EL (cell line): ENCODE measurements around the gene ZAP70.

ENCODE experiments used
- DNase-seq: peaks from one replicate; pipeline ENCODE4 v3.0.0-alpha.2; 2016

The ZAP70 gene

DNA sequence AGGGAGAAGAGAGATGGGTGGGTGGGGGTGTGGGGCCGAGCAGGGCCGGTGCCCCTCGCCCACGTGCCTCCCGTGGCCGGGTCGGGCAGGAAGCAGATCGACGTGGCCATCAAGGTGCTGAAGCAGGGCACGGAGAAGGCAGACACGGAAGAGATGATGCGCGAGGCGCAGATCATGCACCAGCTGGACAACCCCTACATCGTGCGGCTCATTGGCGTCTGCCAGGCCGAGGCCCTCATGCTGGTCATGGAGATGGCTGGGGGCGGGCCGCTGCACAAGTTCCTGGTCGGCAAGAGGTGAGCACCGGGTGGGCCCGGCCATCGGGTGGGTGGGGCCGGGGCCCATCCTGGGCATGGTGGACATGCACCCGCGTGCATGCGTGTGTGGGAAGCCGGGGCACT lies 21.8 kb downstream of the ZAP70 start:
- no peak for DNase-seq

DNA sequence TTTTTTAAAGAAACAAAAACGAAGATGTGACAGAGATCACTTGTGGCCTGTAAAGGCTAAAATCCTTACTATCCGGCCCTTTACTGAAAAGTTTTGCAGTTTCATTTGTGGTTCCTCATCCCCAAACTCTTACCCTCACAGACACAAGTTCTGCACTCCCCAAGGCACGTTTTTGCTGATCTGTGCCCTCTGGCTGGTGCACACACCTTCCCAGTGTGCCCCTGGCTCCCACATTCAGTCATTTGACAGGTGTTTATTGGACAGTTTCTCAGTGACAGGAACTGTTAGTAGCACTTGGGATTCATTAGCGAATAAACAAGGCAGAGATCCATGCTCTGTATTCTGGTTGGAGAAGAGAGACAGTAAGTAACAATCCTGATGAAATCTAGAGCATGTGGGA lies 22.8 kb downstream of the ZAP70 start:
- DNase-seq: no peak

- DNase-seq: no peak
These were observed 23.4 kb downstream of the ZAP70 start for GRCh38 chr2:97736608-97737330.

DNA sequence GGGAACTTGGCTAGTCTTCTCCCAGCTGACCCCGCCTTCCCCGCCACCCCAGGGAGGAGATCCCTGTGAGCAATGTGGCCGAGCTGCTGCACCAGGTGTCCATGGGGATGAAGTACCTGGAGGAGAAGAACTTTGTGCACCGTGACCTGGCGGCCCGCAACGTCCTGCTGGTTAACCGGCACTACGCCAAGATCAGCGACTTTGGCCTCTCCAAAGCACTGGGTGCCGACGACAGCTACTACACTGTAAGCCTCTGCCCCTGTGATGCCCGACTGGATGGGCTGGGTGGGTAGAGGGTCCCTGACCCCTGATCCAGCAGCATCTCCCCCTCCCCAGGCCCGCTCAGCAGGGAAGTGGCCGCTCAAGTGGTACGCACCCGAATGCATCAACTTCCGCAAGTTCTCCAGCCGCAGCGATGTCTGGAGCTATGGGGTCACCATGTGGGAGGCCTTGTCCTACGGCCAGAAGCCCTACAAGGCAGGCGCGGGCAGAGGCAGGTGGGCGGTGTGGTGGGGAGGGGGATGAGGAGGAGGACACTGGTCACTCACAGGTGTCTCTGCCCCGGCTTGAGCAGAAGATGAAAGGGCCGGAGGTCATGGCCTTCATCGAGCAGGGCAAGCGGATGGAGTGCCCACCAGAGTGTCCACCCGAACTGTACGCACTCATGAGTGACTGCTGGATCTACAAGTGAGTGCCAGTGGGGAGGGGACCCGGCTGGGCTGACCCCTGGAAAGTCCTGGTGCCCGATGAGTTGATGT lies 24.2 kb downstream of the ZAP70 start:
- DNase-seq: no peak

GRCh38 chr2:97738179-97739019 lies 25.0 kb downstream of the ZAP70 start:
- no peak for DNase-seq

GRCh38 chr2:97739020-97739892 lies 25.9 kb downstream of the ZAP70 start:
- DNase-seq: no peak

GRCh38 chr2:97739893-97740245 lies 26.5 kb downstream of the ZAP70 start:
- no peak for DNase-seq

- peak; percentile 31 for DNase-seq
These were observed 27.3 kb downstream of the ZAP70 start for GRCh38 chr2:97740590-97741182.

DNA sequence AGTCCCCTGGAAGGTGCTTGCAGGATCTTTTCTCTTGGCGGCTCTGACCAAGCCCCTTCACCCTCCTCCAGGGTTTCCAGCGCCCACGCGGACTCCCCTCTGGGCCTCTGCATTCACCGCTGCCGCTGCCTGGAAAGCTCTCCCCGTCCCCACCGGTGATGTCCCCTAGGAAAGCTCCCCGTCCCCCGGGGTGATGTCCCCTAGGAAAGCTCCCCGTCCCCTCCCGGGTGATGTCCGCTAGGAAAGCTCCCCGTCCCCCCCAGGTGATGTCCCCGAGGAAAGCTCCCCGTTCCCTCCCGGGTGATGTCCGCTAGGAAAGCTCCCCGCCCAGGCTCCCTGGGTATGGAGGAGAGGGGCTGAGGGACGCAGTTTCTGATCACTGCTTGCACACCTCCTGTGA lies 27.9 kb downstream of the ZAP70 start:
- DNase-seq: no peak

DNA sequence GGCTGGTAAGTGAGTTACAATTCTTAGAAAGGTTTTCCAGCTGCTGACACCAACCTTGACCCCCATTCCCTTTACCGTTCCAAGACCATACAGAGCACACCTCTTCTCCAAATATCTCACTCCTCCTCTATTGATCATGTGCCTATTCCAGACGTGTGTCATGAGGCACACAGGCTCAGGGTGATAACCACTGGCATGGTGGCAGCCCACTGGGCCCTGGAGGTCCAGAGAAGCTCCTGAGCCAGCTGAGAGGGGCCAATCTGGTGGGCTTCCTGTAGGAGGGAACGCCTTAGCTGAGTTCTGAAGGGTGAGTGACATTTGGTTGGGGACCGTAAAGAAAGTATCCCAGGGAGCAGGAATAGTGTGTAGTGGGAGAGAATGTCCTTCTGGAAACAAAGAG lies 28.3 kb downstream of the ZAP70 start:
- DNase-seq: no peak

- no peak for DNase-seq
These were observed 29.0 kb downstream of the ZAP70 start for GRCh38 chr2:97742381-97742847.

- DNase-seq: no peak
These were observed 30.5 kb downstream of the ZAP70 start for GRCh38 chr2:97743913-97744312.

DNA sequence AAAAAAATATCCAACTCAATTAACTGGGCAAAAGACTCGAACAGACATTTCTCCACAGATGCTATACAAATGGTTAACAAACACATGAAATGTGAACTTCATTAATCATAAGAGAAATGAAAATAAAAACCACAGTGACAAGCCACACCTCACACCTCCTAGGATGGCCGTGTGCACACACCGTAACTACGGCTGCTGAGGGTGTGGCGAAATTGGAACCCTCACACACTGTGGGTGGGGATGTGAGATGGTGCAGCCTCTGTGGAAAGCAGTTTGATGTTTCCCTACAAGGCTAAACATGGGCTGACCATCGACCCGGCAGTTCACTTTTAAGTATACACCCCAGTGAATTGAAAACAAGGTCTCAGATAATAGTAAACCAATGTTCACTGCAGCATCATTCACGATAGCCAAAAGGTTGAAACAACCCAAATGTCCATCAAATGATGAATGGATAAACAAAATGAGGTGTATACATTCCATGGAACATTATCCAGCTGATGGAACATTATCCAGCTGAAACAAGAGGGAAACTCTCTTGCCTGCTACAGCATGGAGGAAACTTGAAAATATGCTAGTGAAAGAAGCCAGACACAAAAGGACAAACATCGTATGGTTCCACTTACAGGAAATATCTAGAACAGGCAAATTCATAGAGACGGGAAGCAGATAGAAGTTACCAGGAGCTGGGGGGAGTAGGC lies 32.2 kb downstream of the ZAP70 start:
- DNase-seq: no peak

DNA sequence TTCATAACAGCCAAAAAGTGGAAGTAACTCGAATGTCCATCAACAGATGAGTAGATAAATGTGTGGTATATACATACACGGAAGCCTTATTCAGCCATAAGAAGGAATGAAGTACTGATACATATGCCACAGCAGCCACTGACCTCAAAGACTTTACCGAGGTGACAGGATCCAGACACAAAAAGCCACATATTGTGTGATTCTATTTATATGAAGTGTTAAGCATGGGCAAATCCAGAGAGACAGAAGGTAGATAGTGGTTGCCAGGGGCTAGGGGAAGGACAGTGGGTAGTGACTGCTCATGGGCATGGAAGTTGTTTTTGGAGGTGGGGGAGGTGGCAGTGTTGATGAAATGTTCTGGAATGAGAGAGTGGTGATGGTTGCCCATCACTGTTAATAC lies 33.9 kb downstream of the ZAP70 start:
- DNase-seq: no peak

DNA sequence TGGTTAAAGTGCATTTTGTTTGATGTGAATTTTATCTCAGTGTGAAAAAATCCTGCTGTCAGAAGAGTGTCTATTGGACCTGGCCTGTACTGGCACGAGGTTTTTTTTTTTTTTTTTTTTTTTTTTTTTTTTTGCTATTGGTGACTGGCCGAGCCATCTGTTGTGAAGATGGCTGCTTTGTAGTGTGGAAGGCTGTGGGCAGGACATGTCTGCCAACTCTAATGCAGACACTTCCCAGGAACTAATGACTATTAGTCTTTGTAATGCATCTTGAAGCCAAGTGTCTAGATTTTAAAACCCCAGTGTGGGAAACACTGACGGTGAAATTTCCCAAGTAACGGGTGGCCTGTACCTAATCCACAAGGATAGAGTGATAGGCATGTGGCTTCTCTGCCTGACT lies 34.3 kb downstream of the ZAP70 start:
- no peak for DNase-seq

GRCh38 chr2:97749581-97749980 lies 36.2 kb downstream of the ZAP70 start:
- DNase-seq: no peak

GRCh38 chr2:97750017-97750416 lies 36.6 kb downstream of the ZAP70 start:
- no peak for DNase-seq

DNA sequence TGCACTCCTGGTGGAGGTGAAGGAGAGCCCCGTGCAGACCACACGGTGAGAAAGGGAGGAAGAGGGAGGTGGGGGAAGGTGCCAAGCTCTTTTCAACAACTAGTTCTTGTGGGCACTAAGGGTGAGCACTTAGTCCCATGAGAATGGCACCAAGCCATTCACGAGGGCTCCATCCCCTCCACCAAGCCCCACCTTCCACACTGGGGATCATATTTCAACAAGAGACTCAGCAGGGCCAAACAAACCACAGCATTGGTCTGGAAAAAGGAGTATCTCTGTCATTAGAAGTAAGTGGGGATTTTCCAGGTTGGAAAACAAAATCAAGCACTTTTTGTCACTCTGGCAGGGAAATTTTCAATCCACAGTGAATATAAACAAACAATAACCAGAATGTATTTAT lies 38.4 kb downstream of the ZAP70 start:
- no peak for DNase-seq

- no peak for DNase-seq
These were observed 39.3 kb downstream of the ZAP70 start for GRCh38 chr2:97752342-97753334.

GRCh38 chr2:97754690-97755346 lies 41.4 kb downstream of the ZAP70 start:
- DNase-seq: no peak
